ENCODE measurements around the gene POLA1.

DNA sequence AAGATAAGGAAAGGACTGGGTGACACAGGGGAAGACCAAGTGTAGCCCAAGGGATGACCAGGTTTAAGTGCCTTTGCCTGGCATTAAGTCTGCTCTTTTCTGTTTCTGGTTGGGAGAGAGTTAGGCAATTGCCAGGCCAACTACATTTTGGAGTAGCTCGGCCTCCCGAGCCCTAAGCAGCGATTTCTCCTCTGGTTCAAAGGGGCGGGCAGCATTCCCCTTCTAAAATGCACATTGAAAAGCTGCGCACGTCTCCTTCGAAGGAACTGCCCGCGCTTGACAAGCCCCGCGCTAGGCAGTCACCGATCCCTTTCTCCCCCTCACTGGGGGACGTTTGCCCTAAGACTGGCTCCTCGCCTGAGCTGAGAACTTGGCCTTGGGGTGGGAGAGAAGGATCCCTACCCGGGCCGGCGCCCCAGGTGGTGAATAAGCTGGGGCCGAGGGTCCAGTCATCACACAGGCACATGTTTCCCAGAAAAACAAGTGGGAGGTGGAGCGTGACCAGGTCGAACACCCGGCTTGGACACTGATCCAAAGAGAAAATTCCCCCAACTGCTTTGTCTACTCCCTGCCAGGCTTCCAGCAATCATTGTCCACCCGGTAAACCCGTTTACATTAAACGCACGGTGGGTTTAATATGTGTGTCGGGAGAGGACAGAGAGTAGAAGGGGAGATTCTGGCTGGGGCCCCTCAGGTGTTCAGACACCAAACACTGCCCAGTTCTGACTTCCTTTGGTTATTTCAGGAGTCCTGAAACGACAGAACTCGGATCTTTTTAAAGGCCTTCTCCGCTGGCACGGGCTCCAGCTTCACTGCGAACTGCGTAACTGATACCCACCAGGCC lies 318.1 kb downstream of the POLA1 start:
- no peak for TF ChIP-seq PRDM1 (tag by site-specific recombination; IDR thresholded peaks at IDR 0.05)
- TF ChIP-seq, protein P1, sequence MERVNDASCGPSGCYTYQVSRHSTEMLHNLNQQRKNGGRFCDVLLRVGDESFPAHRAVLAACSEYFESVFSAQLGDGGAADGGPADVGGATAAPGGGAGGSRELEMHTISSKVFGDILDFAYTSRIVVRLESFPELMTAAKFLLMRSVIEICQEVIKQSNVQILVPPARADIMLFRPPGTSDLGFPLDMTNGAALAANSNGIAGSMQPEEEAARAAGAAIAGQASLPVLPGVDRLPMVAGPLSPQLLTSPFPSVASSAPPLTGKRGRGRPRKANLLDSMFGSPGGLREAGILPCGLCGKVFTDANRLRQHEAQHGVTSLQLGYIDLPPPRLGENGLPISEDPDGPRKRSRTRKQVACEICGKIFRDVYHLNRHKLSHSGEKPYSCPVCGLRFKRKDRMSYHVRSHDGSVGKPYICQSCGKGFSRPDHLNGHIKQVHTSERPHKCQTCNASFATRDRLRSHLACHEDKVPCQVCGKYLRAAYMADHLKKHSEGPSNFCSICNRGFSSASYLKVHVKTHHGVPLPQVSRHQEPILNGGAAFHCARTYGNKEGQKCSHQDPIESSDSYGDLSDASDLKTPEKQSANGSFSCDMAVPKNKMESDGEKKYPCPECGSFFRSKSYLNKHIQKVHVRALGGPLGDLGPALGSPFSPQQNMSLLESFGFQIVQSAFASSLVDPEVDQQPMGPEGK (tag by site-specific recombination; IDR thresholded peaks at IDR 0.05) = no peak
- no peak for TF ChIP-seq ZNF324 (tag by site-specific recombination; IDR thresholded peaks at IDR 0.05)
- TF ChIP-seq, protein P2, sequence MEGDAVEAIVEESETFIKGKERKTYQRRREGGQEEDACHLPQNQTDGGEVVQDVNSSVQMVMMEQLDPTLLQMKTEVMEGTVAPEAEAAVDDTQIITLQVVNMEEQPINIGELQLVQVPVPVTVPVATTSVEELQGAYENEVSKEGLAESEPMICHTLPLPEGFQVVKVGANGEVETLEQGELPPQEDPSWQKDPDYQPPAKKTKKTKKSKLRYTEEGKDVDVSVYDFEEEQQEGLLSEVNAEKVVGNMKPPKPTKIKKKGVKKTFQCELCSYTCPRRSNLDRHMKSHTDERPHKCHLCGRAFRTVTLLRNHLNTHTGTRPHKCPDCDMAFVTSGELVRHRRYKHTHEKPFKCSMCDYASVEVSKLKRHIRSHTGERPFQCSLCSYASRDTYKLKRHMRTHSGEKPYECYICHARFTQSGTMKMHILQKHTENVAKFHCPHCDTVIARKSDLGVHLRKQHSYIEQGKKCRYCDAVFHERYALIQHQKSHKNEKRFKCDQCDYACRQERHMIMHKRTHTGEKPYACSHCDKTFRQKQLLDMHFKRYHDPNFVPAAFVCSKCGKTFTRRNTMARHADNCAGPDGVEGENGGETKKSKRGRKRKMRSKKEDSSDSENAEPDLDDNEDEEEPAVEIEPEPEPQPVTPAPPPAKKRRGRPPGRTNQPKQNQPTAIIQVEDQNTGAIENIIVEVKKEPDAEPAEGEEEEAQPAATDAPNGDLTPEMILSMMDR (tag by site-specific recombination; IDR thresholded peaks at IDR 0.05) = no peak
- TF ChIP-seq SP2 (tag by site-specific recombination; IDR thresholded peaks at IDR 0.05) = no peak
